ENCODE measurements around the gene COG2. TPM values are rescaled to one million over a fixed set of nuclear protein-coding genes. Genes with fewer than 3 reads are reported as not detected.

Gene COG2
- total and polyA plus RNA-seq, 2 experiments from 2014 or later: 14.6 to 16.4 TPM

- H3K27me3 ChIP-seq (replicated peaks; ENCODE audit: insufficient read depth): peaks cover 10% of the 10 kb centered on the region
- H3K36me3 ChIP-seq (ENCODE audit: low read depth): no peaks in the 10 kb centered on the region
- no peak overlapping the region for H3K4me3 ChIP-seq
- H2AFZ ChIP-seq: no peak overlapping the region
- H3K9me3 ChIP-seq (ENCODE audit: low read depth): no peaks in the 10 kb centered on the region
- in situ Hi-C loops (cut with MboI): loop anchor here (10.0 kb wide), 1 partner anchor 141 kb away; no protein-coding TSS in a partner anchor
- H3K4me2 ChIP-seq (ENCODE audit: unreplicated experiment): no peak overlapping the region
- H3F3A ChIP-seq (ENCODE audit: insufficient read depth): no peaks in the 10 kb centered on the region
- no peaks in the 10 kb centered on the region for H3K9me2 ChIP-seq (ENCODE audit: insufficient read depth)
- no peaks in the 10 kb centered on the region for H4K20me1 ChIP-seq (ENCODE audit: insufficient read depth)
- DNase-seq: no peak
- no peaks in the 10 kb centered on the region for H3K79me2 ChIP-seq (ENCODE audit: insufficient read depth)
- H3K27ac ChIP-seq: no peak overlapping the region
- TF ChIP-seq EZH2 (IDR thresholded peaks at IDR 0.05; ENCODE audit: insufficient read depth, poor library complexity, severe bottlenecking) (no peak), EZH2phosphoT487 (IDR thresholded peaks at IDR 0.05; ENCODE audit: insufficient read depth, low read depth) (no peak)
- H3K4me1 ChIP-seq (ENCODE audit: insufficient read depth): no peaks in the 10 kb centered on the region
- H3K9ac ChIP-seq: no peak overlapping the region
- 2 to 3% methylated on average over 2 of the region's 2 CpGs for WGBS, 2 experiments (ENCODE audit: low coverage in 1 of 2, low lambda C conversion rate in 2 of 2, missing lambda C conversion rate in 2 of 2)
Measured at GRCh38 chr1:230633469-230633868, 8.8 kb upstream of the COG2 start.

GRCh38 chr1:230634384-230634783 lies 7.9 kb upstream of the COG2 start:
- WGBS, 2 experiments (ENCODE audit: low coverage in 1 of 2, low lambda C conversion rate in 2 of 2, missing lambda C conversion rate in 2 of 2): 77 to 83% methylated on average over 5 of the region's 5 CpGs
- H3F3A ChIP-seq (ENCODE audit: insufficient read depth): no peaks in the 10 kb centered on the region
- no peak overlapping the region for H3K4me2 ChIP-seq (ENCODE audit: unreplicated experiment)
- no peak overlapping the region for H3K27ac ChIP-seq
- no peaks in the 10 kb centered on the region for H3K4me1 ChIP-seq (ENCODE audit: insufficient read depth)
- TF ChIP-seq EZH2phosphoT487 (IDR thresholded peaks at IDR 0.05; ENCODE audit: insufficient read depth, low read depth) (no peak), EZH2 (IDR thresholded peaks at IDR 0.05; ENCODE audit: insufficient read depth, poor library complexity, severe bottlenecking) (no peak)
- no peaks in the 10 kb centered on the region for H3K79me2 ChIP-seq (ENCODE audit: insufficient read depth)
- H3K4me3 ChIP-seq: no peak overlapping the region
- no peak overlapping the region for H2AFZ ChIP-seq
- no peak overlapping the region for H3K9ac ChIP-seq
- H3K9me2 ChIP-seq (ENCODE audit: insufficient read depth): no peaks in the 10 kb centered on the region
- no peaks in the 10 kb centered on the region for H3K36me3 ChIP-seq (ENCODE audit: low read depth)
- no peaks in the 10 kb centered on the region for H4K20me1 ChIP-seq (ENCODE audit: insufficient read depth)
- no peak for DNase-seq
- peaks cover 10% of the 10 kb centered on the region for H3K27me3 ChIP-seq (replicated peaks; ENCODE audit: insufficient read depth)
- in situ Hi-C loops (cut with MboI): loop anchor here (10.0 kb wide), 1 partner anchor 140 kb away; no protein-coding TSS in a partner anchor
- no peaks in the 10 kb centered on the region for H3K9me3 ChIP-seq (ENCODE audit: low read depth)

- no peak for DNase-seq
- no peak overlapping the region for H3K4me3 ChIP-seq
- no peaks in the 10 kb centered on the region for H3K79me2 ChIP-seq (ENCODE audit: insufficient read depth)
- WGBS, 2 experiments (ENCODE audit: low coverage in 1 of 2, low lambda C conversion rate in 2 of 2, missing lambda C conversion rate in 2 of 2): 42 to 53% methylated on average over 7 of the region's 7 CpGs
- in situ Hi-C loops (cut with MboI): loop anchor here (10.0 kb wide), 1 partner anchor 138 kb away; no protein-coding TSS in a partner anchor
- H3K27ac ChIP-seq: no peak overlapping the region
- H3K9me2 ChIP-seq (ENCODE audit: insufficient read depth): no peaks in the 10 kb centered on the region
- no peaks in the 10 kb centered on the region for H3K9me3 ChIP-seq (ENCODE audit: low read depth)
- H3K4me1 ChIP-seq (ENCODE audit: insufficient read depth): no peaks in the 10 kb centered on the region
- no peak overlapping the region for H3K9ac ChIP-seq
- H2AFZ ChIP-seq: no peak overlapping the region
- TF ChIP-seq EZH2phosphoT487 (IDR thresholded peaks at IDR 0.05; ENCODE audit: insufficient read depth, low read depth): no peak
- no peak for TF ChIP-seq EZH2 (IDR thresholded peaks at IDR 0.05; ENCODE audit: insufficient read depth, poor library complexity, severe bottlenecking)
- no peaks in the 10 kb centered on the region for H4K20me1 ChIP-seq (ENCODE audit: insufficient read depth)
- no peaks in the 10 kb centered on the region for H3K36me3 ChIP-seq (ENCODE audit: low read depth)
- H3K4me2 ChIP-seq (ENCODE audit: unreplicated experiment): no peak overlapping the region
- H3K27me3 ChIP-seq (replicated peaks; ENCODE audit: insufficient read depth): peaks cover 10% of the 10 kb centered on the region
- no peaks in the 10 kb centered on the region for H3F3A ChIP-seq (ENCODE audit: insufficient read depth)
Measured at GRCh38 chr1:230636575-230637148, 5.6 kb upstream of the COG2 start.

- H2AFZ ChIP-seq: no peak overlapping the region
- no peak overlapping the region for H3K4me2 ChIP-seq (ENCODE audit: unreplicated experiment)
- peaks cover 19% of the 10 kb centered on the region for H3K79me2 ChIP-seq (ENCODE audit: insufficient read depth)
- no peaks in the 10 kb centered on the region for H3K9me2 ChIP-seq (ENCODE audit: insufficient read depth)
- H3K9me3 ChIP-seq (ENCODE audit: low read depth): no peaks in the 10 kb centered on the region
- H3K27ac ChIP-seq: no peak overlapping the region
- no peak for TF ChIP-seq EZH2phosphoT487 (IDR thresholded peaks at IDR 0.05; ENCODE audit: insufficient read depth, low read depth)
- TF ChIP-seq EZH2 (IDR thresholded peaks at IDR 0.05; ENCODE audit: insufficient read depth, poor library complexity, severe bottlenecking): no peak
- no peaks in the 10 kb centered on the region for H3K36me3 ChIP-seq (ENCODE audit: low read depth)
- H4K20me1 ChIP-seq (ENCODE audit: insufficient read depth): no peaks in the 10 kb centered on the region
- WGBS, 2 experiments (ENCODE audit: low coverage in 1 of 2, low lambda C conversion rate in 2 of 2, missing lambda C conversion rate in 2 of 2): 35 to 41% methylated on average over 5 of the region's 5 CpGs
- H3K27me3 ChIP-seq (replicated peaks; ENCODE audit: insufficient read depth): peaks cover 10% of the 10 kb centered on the region
- H3K4me3 ChIP-seq: no peak overlapping the region
- DNase-seq: no peak
- peaks cover 7% of the 10 kb centered on the region for H3F3A ChIP-seq (ENCODE audit: insufficient read depth)
- in situ Hi-C loops (cut with MboI): loop anchor here (10.0 kb wide), 1 partner anchor 135 kb away; no protein-coding TSS in a partner anchor
- no peak overlapping the region for H3K9ac ChIP-seq
- peaks cover 10% of the 10 kb centered on the region for H3K4me1 ChIP-seq (ENCODE audit: insufficient read depth)
Measured at GRCh38 chr1:230639714-230640209, 2.5 kb upstream of the COG2 start.

All from GM23248 (cell line).